SIG-M5 treated with dmso at 0.1 percent for 504 hours (cell line): ENCODE results near the gene MAD1L1.

ENCODE experiments used
- DNase-seq: peaks from one replicate; lab custom pipeline; 2025; ENCODE audit not compliant: unreplicated experiment; lab: John Stamatoyannopoulos, UW

The MAD1L1 gene

GRCh38 chr7:1946025-1946772, 286.5 kb downstream of the MAD1L1 start:
- no peak for DNase-seq

- no peak for DNase-seq
These were observed 287.2 kb downstream of the MAD1L1 start for GRCh38 chr7:1945558-1945957.

GRCh38 chr7:1944619-1945210, 288.0 kb downstream of the MAD1L1 start:
- no peak for DNase-seq

GRCh38 chr7:1943933-1944618, 288.7 kb downstream of the MAD1L1 start:
- no peak for DNase-seq

- no peak for DNase-seq
These were observed 289.4 kb downstream of the MAD1L1 start for GRCh38 chr7:1943326-1943725.

- DNase-seq = no peak
These were observed 289.8 kb downstream of the MAD1L1 start for GRCh38 chr7:1942941-1943289.

- DNase-seq = peak; percentile 57
These were observed 290.4 kb downstream of the MAD1L1 start for GRCh38 chr7:1942243-1942940.

- DNase-seq = no peak
These were observed 291.1 kb downstream of the MAD1L1 start for GRCh38 chr7:1941464-1942242.

- DNase-seq = peak; percentile 67
These were observed 291.9 kb downstream of the MAD1L1 start for GRCh38 chr7:1940863-1941262.

- DNase-seq = peak; percentile 86
These were observed 292.4 kb downstream of the MAD1L1 start for GRCh38 chr7:1940402-1940786.

- no peak for DNase-seq
These were observed 293.0 kb downstream of the MAD1L1 start for GRCh38 chr7:1939434-1940401.

GRCh38 chr7:1938788-1939433, 293.8 kb downstream of the MAD1L1 start:
- no peak for DNase-seq

GRCh38 chr7:1937252-1937605, 295.5 kb downstream of the MAD1L1 start:
- no peak for DNase-seq

- no peak for DNase-seq
These were observed 296.1 kb downstream of the MAD1L1 start for GRCh38 chr7:1936531-1937251.

- DNase-seq = no peak
These were observed 296.8 kb downstream of the MAD1L1 start for GRCh38 chr7:1936006-1936310.

GRCh38 chr7:1935176-1936005, 297.4 kb downstream of the MAD1L1 start:
- DNase-seq = no peak

GRCh38 chr7:1934756-1935155, 298.0 kb downstream of the MAD1L1 start:
- no peak for DNase-seq

- DNase-seq = no peak
These were observed 298.7 kb downstream of the MAD1L1 start for GRCh38 chr7:1934017-1934416.
